BLaER1 (cell line): ENCODE results near the gene LEFTY2.
A peak's percentile ranks its signal among the peaks of the same experiment; 100 is the strongest.

Experiments
- H3K27ac ChIP-seq: shearing (Covaris generic); formaldehyde crosslinking; 2 replicates; pipeline ENCODE4 v1.8.1; 2022
- H3K27me3 ChIP-seq: shearing (Covaris generic); formaldehyde crosslinking; 2 replicates; pipeline ENCODE4 v1.8.1; 2022
- H3K36me3 ChIP-seq: shearing (Covaris generic); formaldehyde crosslinking; 2 replicates; pipeline ENCODE4 v1.8.1; 2022
- H3K4me1 ChIP-seq: shearing (Covaris generic); formaldehyde crosslinking; 2 replicates; pipeline ENCODE4 v1.8.1; 2022
- H3K4me2 ChIP-seq: shearing (Covaris generic); formaldehyde crosslinking; 2 replicates; pipeline ENCODE4 v1.8.1; 2022
- H3K4me3 ChIP-seq: shearing (Covaris generic); formaldehyde crosslinking; 2 replicates; pipeline ENCODE4 v1.8.1; 2022
- H3K9ac ChIP-seq: shearing (Covaris generic); formaldehyde crosslinking; 2 replicates; pipeline ENCODE4 v1.8.1; 2022
- H3K9me3 ChIP-seq: shearing (Covaris generic); formaldehyde crosslinking; 2 replicates; pipeline ENCODE4 v1.8.1; 2022
- H4K20me1 ChIP-seq: shearing (Covaris generic); formaldehyde crosslinking; 2 replicates; pipeline ENCODE4 v1.8.1; 2022
- Cebpa-rat ChIP-seq: shearing (Covaris generic); IDR thresholded peaks from 2 replicates; pipeline ENCODE4 v1.8.1; 2022

Gene LEFTY2

DNA sequence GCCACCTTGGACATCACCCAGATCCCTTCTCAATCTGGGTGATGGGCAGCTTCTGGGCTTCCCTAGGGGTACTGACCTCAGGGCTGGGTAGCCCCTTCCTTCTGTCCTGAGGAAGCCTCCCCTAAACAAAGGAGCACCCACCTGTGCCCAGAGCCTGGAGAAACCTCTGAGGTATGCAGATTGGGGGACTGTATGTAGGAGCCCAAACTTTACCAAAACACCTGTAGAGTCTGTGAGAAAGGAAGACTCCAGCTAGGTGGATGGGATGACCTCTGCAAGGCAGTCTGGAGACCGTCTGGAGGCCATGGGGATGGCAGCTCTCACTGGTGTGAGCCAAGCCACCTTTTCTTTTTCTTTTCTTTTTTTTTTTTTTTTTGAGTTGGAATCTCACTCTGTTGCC, 13.7 kb upstream of the LEFTY2 start:
- Histone ChIP-seq H3K4me1 (peaks cover 35% of the 10 kb centered on the region), H3K27me3 (no peaks in the 10 kb centered on the region), H3K36me3 (no peaks in the 10 kb centered on the region), H4K20me1 (no peaks in the 10 kb centered on the region), H3K9ac (no peak overlapping the region), H3K4me2 (no peak overlapping the region), H3K27ac (no peak overlapping the region), H3K4me3 (no peak overlapping the region), H3K9me3 (no peaks in the 10 kb centered on the region)
- no peak for TF ChIP-seq Cebpa-rat

DNA sequence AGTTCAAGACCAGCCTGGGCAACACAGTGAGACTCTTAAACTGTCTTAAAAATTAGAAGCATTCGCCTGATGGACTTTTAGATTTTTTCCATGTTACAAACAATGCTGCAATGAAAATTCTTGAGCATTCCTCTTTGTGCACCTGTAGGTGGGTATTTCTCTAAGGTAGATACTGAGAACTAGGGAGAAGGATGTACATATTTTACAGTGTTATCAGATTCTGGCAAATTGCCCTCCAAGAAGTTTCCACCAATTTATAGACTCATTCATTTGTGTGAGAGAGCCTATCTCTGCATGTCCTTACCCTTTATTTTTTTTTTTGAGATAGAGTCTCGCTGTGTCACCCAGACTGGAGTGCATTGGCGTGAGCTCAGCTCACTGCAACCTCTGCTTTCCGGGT, 12.3 kb upstream of the LEFTY2 start:
- Histone ChIP-seq H3K9me3 (no peaks in the 10 kb centered on the region), H3K27ac (no peak overlapping the region), H4K20me1 (no peaks in the 10 kb centered on the region), H3K4me3 (no peak overlapping the region), H3K36me3 (no peaks in the 10 kb centered on the region), H3K27me3 (no peaks in the 10 kb centered on the region), H3K4me1 (peaks cover 35% of the 10 kb centered on the region), H3K4me2 (no peak overlapping the region), H3K9ac (no peak overlapping the region)
- no peak for TF ChIP-seq Cebpa-rat

DNA sequence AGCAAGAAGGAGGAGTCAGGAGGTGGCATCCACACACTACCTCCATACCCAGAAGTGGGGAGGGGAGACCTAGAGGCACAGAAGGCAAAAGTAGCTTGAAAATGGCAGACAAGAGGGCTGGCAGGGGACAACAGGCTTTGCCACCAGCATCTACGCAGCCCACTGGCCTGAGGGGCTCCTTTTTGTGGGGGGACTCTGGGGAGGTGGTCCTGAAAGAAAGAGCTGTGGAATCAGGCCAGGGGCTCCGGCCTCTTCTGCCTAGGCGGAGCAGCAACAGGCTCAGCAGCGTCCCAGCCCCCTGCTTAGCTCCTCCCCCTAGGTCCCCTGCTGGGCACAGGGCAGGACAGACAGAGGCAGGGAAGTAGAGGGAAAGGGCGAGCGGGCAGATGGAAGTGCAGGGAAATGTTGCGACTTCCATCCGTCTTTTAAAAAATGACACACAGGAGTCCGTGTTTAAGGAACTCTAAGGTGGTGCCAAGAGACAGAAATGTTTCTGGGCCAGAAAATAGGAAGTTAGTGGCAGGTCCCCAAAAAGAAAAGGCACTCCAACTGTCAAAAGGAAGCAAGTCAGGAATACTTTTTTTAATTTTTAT, 10.0 kb upstream of the LEFTY2 start:
- H3K36me3 ChIP-seq = no peaks in the 10 kb centered on the region
- peak overlapping the region; percentile 58 for H3K4me2 ChIP-seq
- H4K20me1 ChIP-seq = no peaks in the 10 kb centered on the region
- H3K4me1 ChIP-seq = peaks cover 16% of the 10 kb centered on the region
- H3K9ac ChIP-seq = no peak overlapping the region
- no peak overlapping the region for H3K4me3 ChIP-seq
- no peak for TF ChIP-seq Cebpa-rat
- no peaks in the 10 kb centered on the region for H3K9me3 ChIP-seq
- H3K27ac ChIP-seq = no peak overlapping the region
- H3K27me3 ChIP-seq = no peaks in the 10 kb centered on the region

DNA sequence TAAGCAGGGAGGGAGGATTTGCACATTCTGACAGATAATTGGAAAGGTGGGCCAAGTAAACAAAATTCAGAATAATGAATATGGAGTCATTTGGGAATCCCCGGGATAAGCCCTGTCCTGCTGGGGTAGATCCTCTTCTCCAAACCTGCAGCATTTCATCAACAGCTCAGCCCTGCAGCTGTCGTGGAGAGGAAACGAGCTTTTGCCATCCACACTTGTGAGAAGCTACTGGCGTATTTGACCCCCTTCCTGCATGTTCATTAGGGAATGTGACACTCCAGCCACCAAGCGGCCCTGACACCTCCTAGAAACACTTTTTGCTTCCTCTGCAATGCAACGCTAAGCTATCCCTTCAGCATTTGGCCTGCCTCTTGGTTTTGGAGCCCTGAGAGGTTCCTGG, 8.0 kb upstream of the LEFTY2 start:
- H3K9me3 ChIP-seq = no peaks in the 10 kb centered on the region
- no peak overlapping the region for H3K4me2 ChIP-seq
- H3K9ac ChIP-seq = no peak overlapping the region
- no peak overlapping the region for H3K4me3 ChIP-seq
- TF ChIP-seq Cebpa-rat = no peak
- no peaks in the 10 kb centered on the region for H3K36me3 ChIP-seq
- H3K4me1 ChIP-seq = peaks cover 31% of the 10 kb centered on the region
- no peaks in the 10 kb centered on the region for H3K27me3 ChIP-seq
- no peaks in the 10 kb centered on the region for H4K20me1 ChIP-seq
- H3K27ac ChIP-seq = no peak overlapping the region

DNA sequence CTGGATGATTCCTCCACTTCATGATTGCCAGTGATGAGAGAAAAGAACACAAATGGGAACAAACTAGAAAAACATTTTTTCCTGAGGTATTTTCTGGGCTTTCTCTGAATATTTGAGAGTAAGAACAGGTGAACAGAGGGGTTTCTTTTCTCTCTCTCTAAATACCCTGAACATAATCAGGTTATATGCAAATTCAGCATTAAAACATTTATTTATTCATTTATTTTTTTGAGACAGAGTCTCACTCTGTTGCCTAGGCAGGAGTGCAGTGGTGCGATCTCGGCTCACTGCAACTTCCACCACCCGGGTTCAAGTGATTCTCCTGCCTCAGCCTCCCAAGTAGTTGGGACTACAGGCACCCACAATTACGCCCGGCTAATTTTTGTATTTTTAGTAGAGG, 5.8 kb upstream of the LEFTY2 start:
- no peak overlapping the region for H3K27ac ChIP-seq
- no peak for TF ChIP-seq Cebpa-rat
- no peak overlapping the region for H3K4me2 ChIP-seq
- H3K9ac ChIP-seq = no peak overlapping the region
- no peaks in the 10 kb centered on the region for H4K20me1 ChIP-seq
- no peaks in the 10 kb centered on the region for H3K9me3 ChIP-seq
- H3K36me3 ChIP-seq = no peaks in the 10 kb centered on the region
- H3K4me3 ChIP-seq = no peak overlapping the region
- H3K4me1 ChIP-seq = peaks cover 44% of the 10 kb centered on the region
- H3K27me3 ChIP-seq = no peaks in the 10 kb centered on the region

DNA sequence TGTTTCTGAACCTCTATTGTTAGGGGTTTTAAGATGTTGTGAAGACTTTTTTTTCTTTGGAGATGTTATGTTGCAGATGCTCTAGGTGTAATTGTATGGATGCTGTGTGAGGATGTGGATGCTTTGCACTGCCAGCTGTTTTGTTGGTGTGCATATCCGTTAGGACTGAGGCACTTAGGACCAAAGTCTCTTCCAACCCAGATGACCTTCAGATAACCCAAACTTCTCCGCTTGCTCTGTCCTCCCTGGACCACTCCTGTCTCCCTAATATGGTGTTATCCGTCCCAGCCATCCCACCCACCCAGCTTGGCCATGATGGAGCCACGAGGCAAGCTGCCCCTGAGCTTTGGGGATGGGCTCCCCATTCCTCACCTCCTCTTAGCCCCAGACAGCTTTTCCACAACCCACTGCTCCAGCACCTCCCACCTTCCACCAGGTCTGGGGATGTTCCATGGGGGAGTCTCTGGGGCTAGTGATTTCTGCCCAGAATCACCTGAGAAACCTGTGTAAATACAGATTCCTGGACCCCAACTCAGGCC, 5.1 kb upstream of the LEFTY2 start:
- no peak overlapping the region for H3K9ac ChIP-seq
- peaks cover 44% of the 10 kb centered on the region for H3K4me1 ChIP-seq
- H3K27ac ChIP-seq = no peak overlapping the region
- TF ChIP-seq Cebpa-rat = no peak
- no peaks in the 10 kb centered on the region for H4K20me1 ChIP-seq
- no peaks in the 10 kb centered on the region for H3K9me3 ChIP-seq
- no peaks in the 10 kb centered on the region for H3K27me3 ChIP-seq
- H3K36me3 ChIP-seq = no peaks in the 10 kb centered on the region
- H3K4me3 ChIP-seq = no peak overlapping the region
- H3K4me2 ChIP-seq = no peak overlapping the region

DNA sequence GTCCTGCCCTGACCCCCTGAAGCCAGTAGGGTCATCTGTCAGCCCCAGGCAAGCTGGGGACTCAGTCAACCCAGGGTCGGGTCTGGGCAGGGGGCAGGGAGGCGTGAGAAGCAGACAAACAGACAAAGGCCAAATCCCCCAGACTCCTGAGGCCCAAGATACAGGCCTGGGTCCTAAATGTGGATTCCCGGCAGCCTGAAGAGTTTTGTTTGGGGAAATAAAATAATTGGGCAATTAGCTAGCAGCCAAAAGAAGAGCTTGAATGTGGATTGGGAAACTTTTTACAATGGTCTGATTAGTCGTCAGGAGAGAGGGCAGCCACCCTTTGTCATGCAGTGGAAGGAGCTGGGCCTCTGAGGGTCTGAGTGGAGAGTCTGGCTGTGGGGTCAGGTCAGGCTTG, 4.5 kb upstream of the LEFTY2 start:
- no peak for TF ChIP-seq Cebpa-rat
- H3K36me3 ChIP-seq = no peaks in the 10 kb centered on the region
- H3K9ac ChIP-seq = no peak overlapping the region
- no peaks in the 10 kb centered on the region for H3K9me3 ChIP-seq
- H3K4me2 ChIP-seq = no peak overlapping the region; the same call in 1 of the 2 replicates
- no peaks in the 10 kb centered on the region for H4K20me1 ChIP-seq
- no peak overlapping the region for H3K27ac ChIP-seq
- H3K4me1 ChIP-seq = peaks cover 44% of the 10 kb centered on the region
- no peak overlapping the region for H3K4me3 ChIP-seq
- H3K27me3 ChIP-seq = no peaks in the 10 kb centered on the region

DNA sequence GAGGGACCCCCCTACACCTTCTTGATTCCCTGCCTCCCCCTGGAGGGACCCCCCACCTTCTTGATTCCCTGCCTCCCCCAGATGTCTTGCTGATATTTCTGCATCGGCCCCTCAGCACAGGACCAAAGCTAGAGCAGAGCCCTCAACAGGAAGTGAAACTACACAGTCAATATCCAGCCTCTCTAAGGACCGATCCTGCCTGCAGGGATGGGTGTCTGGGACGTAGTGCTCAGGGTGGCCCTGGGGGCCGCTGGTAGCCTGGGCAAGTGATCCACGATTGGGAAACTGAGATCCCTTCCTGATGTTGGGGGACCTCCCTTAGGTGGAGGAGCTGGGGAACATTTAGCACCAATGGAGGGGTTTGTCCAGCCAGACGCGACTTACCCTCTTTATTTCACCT, 3.9 kb upstream of the LEFTY2 start:
- Histone ChIP-seq H3K4me2 (peak overlapping the region; percentile 60), H3K27ac (no peak overlapping the region; the same call in 1 of the 2 replicates), H3K9ac (no peak overlapping the region)

DNA sequence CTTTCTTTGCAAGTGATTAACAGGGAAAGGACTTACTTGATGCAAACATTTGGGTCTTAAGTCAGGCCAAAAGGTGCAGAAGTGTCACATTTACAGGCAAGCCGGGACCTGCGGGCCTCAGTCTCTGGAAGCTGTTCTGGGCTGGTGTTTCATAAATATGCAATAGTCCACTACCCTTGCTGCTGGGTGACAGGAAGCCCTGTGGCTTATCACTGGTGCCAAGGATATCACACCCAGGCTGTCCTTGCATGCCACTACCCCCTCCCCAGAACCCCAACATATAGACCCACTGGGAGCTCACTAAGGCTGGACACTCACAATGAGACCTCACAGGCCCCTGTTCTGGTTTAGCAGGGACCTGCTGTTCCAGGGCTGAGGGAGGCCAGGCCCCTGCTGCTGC, 3.4 kb upstream of the LEFTY2 start:
- Histone ChIP-seq H3K27ac (no peak overlapping the region; the same call in 1 of the 2 replicates), H3K4me3 (no peak overlapping the region), H3K4me2 (peak overlapping the region; percentile 60), H3K27me3 (no peaks in the 10 kb centered on the region), H4K20me1 (no peaks in the 10 kb centered on the region), H3K9me3 (no peaks in the 10 kb centered on the region), H3K36me3 (no peaks in the 10 kb centered on the region), H3K9ac (no peak overlapping the region), H3K4me1 (peaks cover 46% of the 10 kb centered on the region)
- TF ChIP-seq Cebpa-rat = no peak

More for the DNA sequence above, 3.9 kb upstream of the LEFTY2 start:
- Histone ChIP-seq H3K9me3 (no peaks in the 10 kb centered on the region), H3K4me3 (no peak overlapping the region), H3K4me1 (peaks cover 46% of the 10 kb centered on the region), H3K27me3 (no peaks in the 10 kb centered on the region), H3K36me3 (no peaks in the 10 kb centered on the region), H4K20me1 (no peaks in the 10 kb centered on the region)
- no peak for TF ChIP-seq Cebpa-rat

DNA sequence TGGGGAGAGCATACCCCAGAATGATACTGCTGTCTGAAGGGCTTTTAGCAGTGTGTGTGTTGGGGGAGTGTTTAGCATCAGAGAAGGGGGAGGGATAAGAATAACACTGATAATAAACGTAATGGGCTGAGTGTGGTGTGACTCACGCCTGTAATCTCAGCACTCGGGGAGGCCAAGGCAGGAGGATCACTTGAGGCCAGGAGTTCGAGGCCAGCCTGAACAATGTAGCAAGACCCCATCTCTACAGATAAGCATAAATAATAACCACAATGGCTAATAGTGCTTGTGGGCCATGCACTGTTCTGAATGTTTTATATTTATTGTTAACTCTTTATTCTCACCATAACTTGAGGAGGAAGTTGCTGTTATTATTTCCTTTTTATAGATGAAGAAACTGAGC, 2.6 kb upstream of the LEFTY2 start:
- Histone ChIP-seq H3K4me1 (peaks cover 46% of the 10 kb centered on the region), H4K20me1 (no peaks in the 10 kb centered on the region)

More for the DNA sequence above, 2.6 kb upstream of the LEFTY2 start:
- no peak overlapping the region for H3K4me3 ChIP-seq
- no peak overlapping the region for H3K27ac ChIP-seq
- no peaks in the 10 kb centered on the region for H3K36me3 ChIP-seq
- no peaks in the 10 kb centered on the region for H3K27me3 ChIP-seq
- TF ChIP-seq Cebpa-rat = no peak
- H3K9me3 ChIP-seq = no peaks in the 10 kb centered on the region
- H3K4me2 ChIP-seq = no peak overlapping the region
- no peak overlapping the region for H3K9ac ChIP-seq
